ENCODE measurements around the gene RESF1.

Gene RESF1

GRCh38 chr12:31923063-31923412 is 36.2 kb upstream of the RESF1 start:
- TF ChIP-seq FOXP2 (optimal IDR thresholded peaks at IDR 0.05; ENCODE audit: borderline replicate concordance, extremely low read depth, extremely low read length, insufficient read depth) (no peak), POLR2AphosphoS5 (IDR thresholded peaks at IDR 0.05; ENCODE audit: low read depth, low read length) (no peak), SIN3A (IDR thresholded peaks at IDR 0.05; ENCODE audit: borderline replicate concordance, insufficient read depth, low read length) (no peak), TAF1 (IDR thresholded peaks at IDR 0.05; ENCODE audit: borderline replicate concordance, insufficient read depth, low read length) (no peak)
- TF ChIP-seq, protein P1, sequence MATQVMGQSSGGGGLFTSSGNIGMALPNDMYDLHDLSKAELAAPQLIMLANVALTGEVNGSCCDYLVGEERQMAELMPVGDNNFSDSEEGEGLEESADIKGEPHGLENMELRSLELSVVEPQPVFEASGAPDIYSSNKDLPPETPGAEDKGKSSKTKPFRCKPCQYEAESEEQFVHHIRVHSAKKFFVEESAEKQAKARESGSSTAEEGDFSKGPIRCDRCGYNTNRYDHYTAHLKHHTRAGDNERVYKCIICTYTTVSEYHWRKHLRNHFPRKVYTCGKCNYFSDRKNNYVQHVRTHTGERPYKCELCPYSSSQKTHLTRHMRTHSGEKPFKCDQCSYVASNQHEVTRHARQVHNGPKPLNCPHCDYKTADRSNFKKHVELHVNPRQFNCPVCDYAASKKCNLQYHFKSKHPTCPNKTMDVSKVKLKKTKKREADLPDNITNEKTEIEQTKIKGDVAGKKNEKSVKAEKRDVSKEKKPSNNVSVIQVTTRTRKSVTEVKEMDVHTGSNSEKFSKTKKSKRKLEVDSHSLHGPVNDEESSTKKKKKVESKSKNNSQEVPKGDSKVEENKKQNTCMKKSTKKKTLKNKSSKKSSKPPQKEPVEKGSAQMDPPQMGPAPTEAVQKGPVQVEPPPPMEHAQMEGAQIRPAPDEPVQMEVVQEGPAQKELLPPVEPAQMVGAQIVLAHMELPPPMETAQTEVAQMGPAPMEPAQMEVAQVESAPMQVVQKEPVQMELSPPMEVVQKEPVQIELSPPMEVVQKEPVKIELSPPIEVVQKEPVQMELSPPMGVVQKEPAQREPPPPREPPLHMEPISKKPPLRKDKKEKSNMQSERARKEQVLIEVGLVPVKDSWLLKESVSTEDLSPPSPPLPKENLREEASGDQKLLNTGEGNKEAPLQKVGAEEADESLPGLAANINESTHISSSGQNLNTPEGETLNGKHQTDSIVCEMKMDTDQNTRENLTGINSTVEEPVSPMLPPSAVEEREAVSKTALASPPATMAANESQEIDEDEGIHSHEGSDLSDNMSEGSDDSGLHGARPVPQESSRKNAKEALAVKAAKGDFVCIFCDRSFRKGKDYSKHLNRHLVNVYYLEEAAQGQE (IDR thresholded peaks at IDR 0.05; ENCODE audit: insufficient read depth in 1 of 2, low read depth in 2 of 2, low read length in 2 of 2): no peak

GRCh38 chr12:31928246-31929026 is 30.8 kb upstream of the RESF1 start:
- TF ChIP-seq SIN3A (IDR thresholded peaks at IDR 0.05; ENCODE audit: borderline replicate concordance, insufficient read depth, low read length) (no peak), POLR2AphosphoS5 (IDR thresholded peaks at IDR 0.05; ENCODE audit: low read depth, low read length) (no peak), TAF1 (IDR thresholded peaks at IDR 0.05; ENCODE audit: borderline replicate concordance, insufficient read depth, low read length) (no peak), FOXP2 (optimal IDR thresholded peaks at IDR 0.05; ENCODE audit: borderline replicate concordance, extremely low read depth, extremely low read length, insufficient read depth) (no peak)
- TF ChIP-seq, protein P1 (IDR thresholded peaks at IDR 0.05; ENCODE audit: insufficient read depth in 1 of 2, low read depth in 2 of 2, low read length in 2 of 2): no peak

DNA sequence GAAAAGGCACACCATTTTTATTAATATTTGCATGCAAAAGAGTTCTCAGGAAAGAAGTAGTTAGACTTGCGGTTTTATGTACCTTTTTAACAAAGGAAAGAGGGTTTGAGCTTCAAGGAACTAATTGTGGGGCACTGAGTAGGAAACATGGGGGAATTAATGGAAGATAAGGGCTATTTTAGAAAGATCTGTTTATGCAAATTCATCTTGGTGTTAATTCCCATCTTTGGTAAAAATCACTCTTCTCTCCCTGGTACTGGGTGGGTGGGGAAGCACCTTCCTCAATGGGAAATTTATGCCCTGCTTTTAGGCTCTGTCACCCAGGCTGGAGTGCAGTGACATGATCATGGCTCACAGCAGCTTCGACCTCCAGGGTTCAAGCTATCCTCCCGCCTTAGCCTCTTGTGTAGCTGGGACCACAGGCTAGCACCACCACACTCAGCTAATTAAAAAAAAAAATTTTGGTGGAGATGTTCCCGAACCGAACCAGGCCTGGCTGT is 30.1 kb upstream of the RESF1 start:
- no peak for TF ChIP-seq POLR2AphosphoS5 (IDR thresholded peaks at IDR 0.05; ENCODE audit: low read depth, low read length)
- TF ChIP-seq SIN3A (IDR thresholded peaks at IDR 0.05; ENCODE audit: borderline replicate concordance, insufficient read depth, low read length): no peak
- no peak for TF ChIP-seq TAF1 (IDR thresholded peaks at IDR 0.05; ENCODE audit: borderline replicate concordance, insufficient read depth, low read length)
- TF ChIP-seq, protein P1 (IDR thresholded peaks at IDR 0.05; ENCODE audit: insufficient read depth in 1 of 2, low read depth in 2 of 2, low read length in 2 of 2): no peak
- TF ChIP-seq FOXP2 (optimal IDR thresholded peaks at IDR 0.05; ENCODE audit: borderline replicate concordance, extremely low read depth, extremely low read length, insufficient read depth): no peak

DNA sequence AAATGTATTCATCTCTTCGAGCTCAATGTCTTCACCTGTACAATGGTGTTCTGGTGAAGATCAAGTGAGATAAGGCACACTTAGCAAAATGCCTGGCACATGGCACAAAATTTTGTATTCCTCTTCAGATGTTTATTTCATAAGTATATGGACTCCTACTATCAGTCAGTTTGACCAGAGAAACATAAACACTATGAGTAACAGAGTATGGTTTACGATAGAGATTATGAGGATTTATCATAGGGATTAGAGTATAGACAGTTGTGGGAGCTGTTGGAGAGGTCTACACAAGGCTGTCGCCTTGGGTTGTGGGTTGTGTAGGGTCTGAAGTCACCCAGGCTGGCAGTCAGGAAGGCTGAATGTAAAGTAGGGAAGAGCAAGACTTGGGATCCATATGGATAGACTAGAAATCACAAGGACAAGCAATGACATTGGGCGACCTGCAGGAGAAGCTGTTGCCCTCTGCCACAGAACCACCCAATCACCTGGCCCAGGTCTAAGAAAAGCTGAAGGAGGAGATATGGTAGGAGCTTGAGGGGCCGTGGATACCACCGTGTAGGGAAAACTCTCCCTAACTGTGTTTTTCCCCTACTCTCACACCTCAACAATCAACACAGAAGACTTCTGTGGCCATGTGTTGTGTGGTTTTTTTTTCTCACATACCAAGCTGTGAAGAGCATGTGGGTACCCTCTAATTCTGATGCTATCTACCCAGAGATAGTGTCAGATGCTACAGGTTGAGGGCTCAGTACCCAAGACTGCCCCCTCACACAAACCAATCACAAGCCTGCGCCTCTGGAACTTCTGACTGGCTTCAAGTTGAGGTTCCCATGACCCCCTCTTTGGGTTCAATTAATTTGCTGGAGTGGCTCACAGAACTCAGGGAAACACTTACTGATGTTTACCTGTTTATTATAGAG is 27.2 kb upstream of the RESF1 start:
- TF ChIP-seq POLR2AphosphoS5 (IDR thresholded peaks at IDR 0.05; ENCODE audit: low read depth, low read length): no peak
- TF ChIP-seq, protein P1 (IDR thresholded peaks at IDR 0.05; ENCODE audit: insufficient read depth in 1 of 2, low read depth in 2 of 2, low read length in 2 of 2): no peak
- TF ChIP-seq TAF1 (IDR thresholded peaks at IDR 0.05; ENCODE audit: borderline replicate concordance, insufficient read depth, low read length): no peak
- no peak for TF ChIP-seq SIN3A (IDR thresholded peaks at IDR 0.05; ENCODE audit: borderline replicate concordance, insufficient read depth, low read length)
